Stimulated activated CD4-positive, alpha-beta T cell treated with anti-CD3 and anti-CD28 coated beads, Interleukin-2, amount 100 ng/mL, for 4 hours (primary cell): ENCODE measurements around the gene DENND1A.
"Not testable (repeated sequence)": the region's sequence is repeated elsewhere in the genome, so short reads cannot be mapped to it uniquely, and the experiment has no call there.

Source experiments
- DNase-seq: peaks from one replicate; pipeline ENCODE4 v3.0.0-alpha.2; 2020; ENCODE audit warnings: low read depth

Gene DENND1A

DNA sequence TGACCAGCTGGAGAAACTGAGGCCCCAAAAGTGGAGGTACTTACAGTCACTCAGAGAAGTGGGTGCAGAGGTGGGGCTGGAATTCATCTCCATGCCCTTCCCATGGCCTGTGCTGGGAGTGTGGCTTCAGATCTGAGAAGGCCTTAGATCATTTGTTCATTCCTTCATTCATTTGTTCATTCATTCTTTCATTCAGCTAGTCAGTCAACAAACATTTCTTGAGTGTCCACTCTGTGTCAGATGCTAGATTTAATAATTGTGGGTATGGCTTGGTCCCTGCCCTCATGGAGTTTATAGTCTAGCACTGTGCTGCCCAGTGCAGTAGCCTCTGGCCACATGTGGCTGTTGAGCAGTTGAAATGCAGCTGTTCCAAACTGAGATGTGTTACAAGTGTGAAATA lies 593.0 kb downstream of the DENND1A start:
- no peak for DNase-seq

DNA sequence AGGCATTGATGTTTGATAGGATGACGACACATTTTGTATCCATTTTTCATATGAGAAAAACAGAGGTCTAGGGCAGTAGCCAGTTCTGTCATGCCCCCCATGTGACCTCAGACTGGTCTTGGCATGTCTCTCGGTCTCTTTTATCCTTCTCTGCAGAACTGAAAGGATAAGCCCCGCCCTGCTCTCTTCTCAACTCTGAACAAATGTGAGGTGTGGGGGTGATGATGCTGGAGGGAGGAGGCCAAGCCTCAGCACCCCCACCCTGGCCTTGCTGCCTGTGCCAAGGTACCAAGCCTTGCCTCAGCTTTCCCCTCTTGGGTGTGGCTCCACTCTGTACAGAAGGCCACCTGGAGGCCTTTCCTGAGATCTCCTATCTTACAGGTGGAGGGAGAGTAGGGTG lies 593.5 kb downstream of the DENND1A start:
- DNase-seq, result no peak

DNA sequence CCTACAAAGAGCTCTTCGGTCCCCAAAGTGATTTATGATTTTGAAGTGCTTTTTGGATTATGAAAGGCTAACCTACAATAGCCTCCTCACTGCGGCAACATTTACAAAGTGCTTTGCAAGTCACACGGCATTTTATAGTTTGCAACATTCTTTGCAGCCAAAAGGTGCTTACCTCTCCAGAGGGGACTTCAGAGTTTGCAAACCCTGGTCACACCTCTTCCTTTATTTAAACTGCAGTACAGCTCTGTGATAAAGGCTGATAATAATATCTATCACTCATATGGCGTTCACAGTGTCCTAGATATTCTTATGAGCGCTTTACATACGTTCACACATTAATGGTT lies 594.0 kb downstream of the DENND1A start:
- no peak for DNase-seq

DNA sequence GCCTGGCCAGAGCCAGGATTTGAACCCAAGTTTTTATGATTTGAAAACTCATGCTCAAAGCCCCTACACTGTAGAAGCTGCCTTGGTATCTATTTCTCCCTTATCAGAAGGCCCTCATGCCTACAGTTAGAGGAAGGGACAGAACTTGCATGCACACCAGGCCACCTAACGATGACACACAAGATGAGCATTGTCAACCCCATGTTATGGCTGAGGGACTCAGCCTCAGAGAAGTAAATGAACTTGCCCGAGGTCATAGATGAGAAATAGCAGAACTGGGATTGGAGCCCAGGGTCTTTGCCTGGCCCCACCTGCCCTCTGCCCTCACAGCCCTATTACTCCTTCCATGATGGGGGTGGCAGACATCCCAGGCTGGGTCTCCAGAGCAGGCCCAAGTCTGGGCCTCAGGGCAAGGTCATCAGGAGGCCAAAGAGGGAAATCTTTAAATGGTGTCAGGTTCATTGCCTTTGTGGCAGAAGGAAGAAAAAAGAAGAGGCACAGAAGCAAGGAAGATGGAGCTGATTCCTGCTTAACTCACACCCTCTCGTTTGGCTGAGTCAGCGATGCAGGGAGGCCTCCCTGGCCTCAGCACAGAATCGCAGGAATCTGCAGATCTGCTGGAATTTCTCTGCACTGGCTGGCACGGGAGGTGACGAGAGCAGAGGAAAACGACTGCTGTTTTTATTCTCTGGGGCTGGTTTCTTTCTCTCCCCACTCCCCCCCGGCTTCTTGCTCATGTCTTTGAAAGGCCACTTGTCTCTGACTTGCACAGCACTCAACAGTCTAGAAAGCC lies 594.5 kb downstream of the DENND1A start:
- DNase-seq, result no peak

DNA sequence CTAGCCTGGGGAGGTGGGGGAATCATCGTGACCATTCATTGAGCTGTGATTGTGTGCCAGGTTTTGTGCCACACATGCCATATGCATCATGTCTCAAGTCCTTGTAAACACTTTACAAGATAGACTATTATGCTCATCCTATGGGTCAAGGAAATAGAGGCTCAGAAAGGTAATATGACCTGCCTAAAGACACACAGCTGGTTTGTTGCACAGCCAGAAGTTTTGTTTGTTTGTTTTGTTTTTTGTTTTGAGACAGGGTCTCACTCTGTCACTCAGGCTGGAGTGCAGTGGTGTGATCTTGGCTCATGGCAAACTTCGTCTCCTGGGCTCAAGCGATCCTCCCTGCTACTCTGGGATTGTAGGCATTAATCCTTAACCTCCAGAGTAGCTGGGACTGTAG lies 595.3 kb downstream of the DENND1A start:
- DNase-seq, result no peak

DNA sequence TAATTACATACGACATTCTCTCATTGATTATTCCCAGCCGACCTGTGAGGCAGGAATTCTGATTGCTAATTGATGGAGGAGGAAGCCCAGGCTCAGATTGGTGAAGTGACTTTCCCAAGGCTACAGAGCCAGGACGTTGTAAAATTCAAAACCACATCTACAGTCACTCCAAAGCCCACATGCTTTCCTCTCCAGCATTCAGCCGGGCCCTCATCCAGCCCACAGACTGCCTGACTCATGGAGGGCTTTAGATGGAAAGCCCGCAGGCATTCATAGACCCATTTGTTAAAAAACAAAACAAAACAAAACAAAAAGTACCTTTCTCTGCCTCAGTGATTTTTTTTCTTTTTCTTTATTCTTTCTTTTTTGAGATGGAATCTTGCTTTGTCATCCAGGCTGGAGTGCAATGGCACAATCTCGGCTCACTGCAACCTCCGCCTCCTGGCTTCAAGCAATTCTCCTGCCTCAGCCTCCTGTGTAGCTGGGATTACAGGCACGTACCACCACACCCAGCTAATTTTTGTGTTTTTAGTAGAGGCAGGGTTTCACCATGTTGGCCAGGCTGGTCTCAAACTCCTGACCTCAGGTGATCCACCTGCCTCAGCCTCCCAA lies 596.8 kb downstream of the DENND1A start:
- not testable (repeated sequence) for DNase-seq

DNA sequence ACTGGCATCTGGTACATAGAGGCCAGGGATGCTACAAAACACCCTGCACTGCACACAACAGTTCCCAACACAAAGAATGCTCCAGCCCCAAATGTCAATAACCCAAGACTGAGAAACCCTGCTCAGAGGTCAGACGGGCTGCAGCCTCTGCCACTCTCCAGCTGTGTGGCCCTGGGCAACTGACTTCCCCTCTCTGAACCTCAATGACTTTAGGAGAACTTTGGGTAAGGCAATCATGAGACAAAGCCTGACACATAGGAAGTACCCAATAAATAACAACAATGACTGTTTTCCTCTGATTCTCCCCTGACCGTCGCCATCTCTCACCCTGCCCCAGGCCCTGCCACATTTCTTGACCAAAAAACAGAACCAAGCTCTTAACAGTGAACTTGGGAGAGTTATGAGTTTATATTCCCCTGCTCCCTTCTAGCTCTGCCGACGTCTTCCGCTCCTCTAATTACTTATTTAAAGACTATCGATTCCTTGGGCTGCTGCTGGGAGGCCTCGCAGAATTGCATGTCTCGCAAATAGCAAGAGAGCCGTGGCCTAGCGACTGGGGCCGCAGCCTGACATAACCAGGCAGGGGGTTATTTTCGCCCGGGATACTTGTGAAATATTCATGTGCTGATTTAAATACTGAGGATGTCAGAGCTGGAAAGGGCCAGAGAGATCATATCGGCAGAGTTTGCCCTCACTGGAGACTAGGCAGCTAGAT lies 598.4 kb downstream of the DENND1A start:
- no peak for DNase-seq
